Endometrial microvascular endothelial cells (primary cell): ENCODE results near the gene BTBD9. TPM values are rescaled to one million over a fixed set of nuclear protein-coding genes. Genes with fewer than 3 reads are reported as not detected.

ENCODE experiments used
- in situ Hi-C: cut with HindIII; loops from 2 replicates; pipeline ENCODE4 v1.10.0; 2017; ENCODE audit warnings: low sequenced_read_pairs, low pct_unique_long_range_greater_than_20kb; ENCODE audit errors: inconsistent ontology term
- total RNA-seq: library from RNA; depleted of rRNA; stranded (reverse); fragments of >200 nt; gene quantifications from one replicate; pipeline ENCODE4 v1.2.3, GENCODE V29; 2015; ENCODE audit errors: inconsistent ontology term

Gene BTBD9
- total RNA-seq, 1 donor from 2014 or later: 6.4 TPM

- in situ Hi-C loops: no loop called here
These were observed 466.9 kb downstream of the BTBD9 start for GRCh38 chr6:38172739-38173410.

- in situ Hi-C loops: no loop called here
These were observed 467.6 kb downstream of the BTBD9 start for GRCh38 chr6:38171997-38172738.

- in situ Hi-C loops: no loop called here
These were observed 468.9 kb downstream of the BTBD9 start for GRCh38 chr6:38170666-38171355.

- in situ Hi-C loops: no loop called here
These were observed 469.7 kb downstream of the BTBD9 start for GRCh38 chr6:38169977-38170526.

GRCh38 chr6:38169221-38169976, 470.3 kb downstream of the BTBD9 start:
- in situ Hi-C loops: no loop called here

- in situ Hi-C loops: no loop called here
These were observed 471.0 kb downstream of the BTBD9 start for GRCh38 chr6:38168699-38169098.

- in situ Hi-C loops: no loop called here
These were observed 471.6 kb downstream of the BTBD9 start for GRCh38 chr6:38168126-38168525.

GRCh38 chr6:38167598-38167997, 472.1 kb downstream of the BTBD9 start:
- in situ Hi-C loops: no loop called here

- in situ Hi-C loops: no loop called here
These were observed 473.1 kb downstream of the BTBD9 start for GRCh38 chr6:38166411-38167240.

- in situ Hi-C loops: no loop called here
These were observed 475.0 kb downstream of the BTBD9 start for GRCh38 chr6:38164671-38165108.

- in situ Hi-C loops: no loop called here
These were observed 475.6 kb downstream of the BTBD9 start for GRCh38 chr6:38164131-38164481.

GRCh38 chr6:38163186-38164130, 476.3 kb downstream of the BTBD9 start:
- in situ Hi-C loops: no loop called here

GRCh38 chr6:38162493-38163185, 477.1 kb downstream of the BTBD9 start:
- in situ Hi-C loops: no loop called here

- in situ Hi-C loops: no loop called here
These were observed 477.8 kb downstream of the BTBD9 start for GRCh38 chr6:38161754-38162492.

- in situ Hi-C loops: no loop called here
These were observed 478.4 kb downstream of the BTBD9 start for GRCh38 chr6:38161331-38161730.

GRCh38 chr6:38160831-38161230, 478.9 kb downstream of the BTBD9 start:
- in situ Hi-C loops: no loop called here
